CD14-positive monocyte (primary cell): ENCODE data around the gene AKAP6. TPM values are rescaled to one million over a fixed set of nuclear protein-coding genes. Genes with fewer than 3 reads are reported as not detected.

ENCODE experiments used
- DNase-seq, 3 donors: peaks; one replicate each; pipeline ENCODE4 v3.0.0-alpha.2; 2011 to 2022
- H2AFZ ChIP-seq: 2 replicates; pipeline ENCODE4 v1.6.0; 2012; ENCODE audit warnings: mild to moderate bottlenecking, low read depth, low read length, inconsistent platforms; ENCODE audit not compliant: insufficient read depth, poor library complexity, severe bottlenecking
- H3K27ac ChIP-seq, 2 donors: 1 replicate in 1 of 2; 2 replicates in 1 of 2; pipeline ENCODE4 v1.5.1; 2012 to 2013; ENCODE audit warnings: low read length in 2 of 2, control low read depth in 1 of 2, inconsistent platforms in 1 of 2, low read depth in 1 of 2, mild to moderate bottlenecking in 1 of 2
- H3K27me3 ChIP-seq, 2 donors: one replicate each; pipeline versions ENCODE4 v1.6.0 to v1.6.1; 2011 to 2013; ENCODE audit warnings: low read length in 2 of 2; ENCODE audit not compliant: control insufficient read depth in 2 of 2, insufficient read depth in 2 of 2
- H3K36me3 ChIP-seq, 2 donors: replicated peaks in 1 of 2; 1 replicate in 1 of 2; 2 replicates in 1 of 2; pipeline versions ENCODE4 v1.5.1 to v1.6.1; 2012 to 2013; ENCODE audit warnings: low read length in 2 of 2, control low read depth in 1 of 2, inconsistent platforms in 1 of 2, mild to moderate bottlenecking in 1 of 2; ENCODE audit not compliant: insufficient read depth in 2 of 2, control insufficient read depth in 1 of 2
- H3K4me1 ChIP-seq, 2 donors: 1 replicate in 1 of 2; 2 replicates in 1 of 2; pipeline versions ENCODE4 v1.5.1 to v1.6.1; 2012 to 2013; ENCODE audit warnings: low read length in 2 of 2, control low read depth in 1 of 2, inconsistent platforms in 1 of 2, mild to moderate bottlenecking in 1 of 2, moderate library complexity in 1 of 2; ENCODE audit not compliant: insufficient read depth in 2 of 2, control insufficient read depth in 1 of 2
- H3K4me2 ChIP-seq: replicated peaks from 2 replicates; pipeline ENCODE3; 2012; ENCODE audit warnings: low read length, moderate library complexity, mild to moderate bottlenecking; ENCODE audit not compliant: poor library complexity, severe bottlenecking; ENCODE audit errors: extremely low read depth
- H3K4me3 ChIP-seq, 3 experiments: fragments of 200-600 bp in 1 of 3; sonication (generic) in 1 of 3; replicated peaks in 1 of 3; 1 replicate in 2 of 3; 2 replicates in 1 of 3; pipeline ENCODE4 v1.5.1; 2011 to 2013; ENCODE audit warnings: low read length in 3 of 3, mild to moderate bottlenecking in 3 of 3, control low read depth in 2 of 3, low read depth in 2 of 3, inconsistent platforms in 1 of 3, moderate library complexity in 1 of 3
- H3K79me2 ChIP-seq: 2 replicates; pipeline ENCODE4 v1.6.0; 2012; ENCODE audit warnings: mild to moderate bottlenecking, control low read depth, inconsistent platforms, low read length, moderate library complexity; ENCODE audit not compliant: insufficient read depth
- H3K9ac ChIP-seq: 2 replicates; pipeline ENCODE4 v1.6.0; 2017; ENCODE audit warnings: low read length, mild to moderate bottlenecking; ENCODE audit not compliant: insufficient read depth, poor library complexity, severe bottlenecking
- H3K9me3 ChIP-seq, 2 donors: replicated peaks in 1 of 2; 1 replicate in 1 of 2; 2 replicates in 1 of 2; pipeline versions ENCODE4 v1.5.1 to v1.6.1; 2012 to 2013; ENCODE audit warnings: low read length in 2 of 2, control low read depth in 1 of 2; ENCODE audit not compliant: control insufficient read depth in 1 of 2, insufficient read depth in 1 of 2
- H4K20me1 ChIP-seq: 2 replicates; pipeline ENCODE4 v1.6.0; 2012; ENCODE audit warnings: mild to moderate bottlenecking, low read length, control low read depth, moderate library complexity; ENCODE audit not compliant: insufficient read depth
- H3K27ac Mint-ChIP-seq, 7 donors: one replicate each; pipeline ENCODE4 v1.8.0; 2020; ENCODE audit warnings: mild to moderate bottlenecking in 7 of 7, mixed read lengths in 7 of 7, moderate library complexity in 6 of 7, inconsistent platforms in 2 of 7
- H3K27me3 Mint-ChIP-seq, 3 donors: one replicate each; pipeline ENCODE4 v1.8.0; 2021 to 2022; ENCODE audit warnings: low read depth in 3 of 3, mild to moderate bottlenecking in 3 of 3, mixed read lengths in 3 of 3, moderate library complexity in 3 of 3, inconsistent platforms in 1 of 3
- H3K36me3 Mint-ChIP-seq, 2 donors: one replicate each; pipeline ENCODE4 v1.8.0; 2020; ENCODE audit warnings: mixed read lengths in 2 of 2, inconsistent platforms in 1 of 2, mild to moderate bottlenecking in 1 of 2
- H3K4me1 Mint-ChIP-seq: one replicate; pipeline ENCODE4 v1.8.0; 2020; ENCODE audit warnings: mild to moderate bottlenecking, mixed read lengths
- H3K4me3 Mint-ChIP-seq, 2 donors: one replicate each; pipeline ENCODE4 v1.8.0; 2020; ENCODE audit warnings: mild to moderate bottlenecking in 2 of 2, mixed read lengths in 2 of 2, moderate library complexity in 1 of 2
- H3K9me3 Mint-ChIP-seq, 7 donors: one replicate each; pipeline ENCODE4 v1.8.0; 2020 to 2022; ENCODE audit warnings: mixed read lengths in 7 of 7, mild to moderate bottlenecking in 6 of 7, moderate library complexity in 6 of 7, inconsistent platforms in 2 of 7
- WGBS: methylation state at CpG from one replicate; pipeline ENCODE4 v1.1.5; 2013; ENCODE audit warnings: missing lambda C conversion rate; ENCODE audit not compliant: insufficient coverage; 5-methylcytosine and 5-hydroxymethylcytosine counted together
- intact Hi-C, 2 donors: fragments of 100-400 bp; cut with micrococcal nuclease; formaldehyde crosslinking; loops; one replicate each; pipeline versions ENCODE4 v1.15.0 to v1.15.1; 2023
- polyA plus RNA-seq, 3 donors: library from polyadenylated mRNA; depleted of rRNA in 1 of 3; unstranded in 2 of 3; stranded (reverse) in 1 of 3; fragments of 300-500 nt in 2 of 3; fragments of >200 nt in 1 of 3; fragmentation: Illumina TruSeq in 2 of 3; gene quantifications; 1 replicate in 2 of 3; 2 replicates in 1 of 3; pipeline ENCODE4 v1.2.3, GENCODE V29; 2012 to 2021
- TF ChIP-seq, protein P1 (sequence below): fragments of 200-600 bp; IDR thresholded peaks from one replicate; pipeline ENCODE4 v1.8.0; 2022; ENCODE audit warnings: antibody characterized with exemption, mild to moderate bottlenecking

AKAP6 gene
- polyA plus RNA-seq, 3 donors: not detected

DNA sequence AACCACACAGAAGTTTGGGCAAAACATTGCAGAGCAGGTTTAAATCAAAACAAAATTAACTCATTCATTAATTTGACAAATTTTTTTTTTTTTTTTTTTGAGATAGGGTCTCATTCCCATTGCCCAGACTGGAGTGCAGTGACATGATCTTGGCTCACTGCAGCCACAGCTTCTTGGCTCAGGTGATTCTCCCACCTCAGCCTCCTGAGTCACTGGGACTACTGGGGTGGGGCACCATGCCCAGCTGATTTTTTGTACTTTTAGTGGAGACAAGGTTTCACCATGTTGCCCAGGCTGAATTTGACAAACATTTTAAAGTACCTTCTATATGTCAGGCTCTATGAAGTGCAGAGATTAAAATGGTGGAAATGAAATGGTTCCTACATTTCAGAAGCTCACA lies 352.5 kb downstream of the AKAP6 start:
- Histone ChIP-seq H3K9ac (no peak overlapping the region), H2AFZ (no peak overlapping the region), H3K79me2 (no peaks in the 10 kb centered on the region), H3K9me3 (no peaks in the 10 kb centered on the region), H4K20me1 (no peaks in the 10 kb centered on the region), H3K4me2 (no peak overlapping the region), H3K4me3 (no peak overlapping the region), H3K4me1 (peaks cover 9 to 11% of the 10 kb centered on the region in 2 donors), H3K27me3 (no peaks in the 10 kb centered on the region), H3K36me3 (no peaks in the 10 kb centered on the region), H3K27ac (no peak overlapping the region)
- no peaks in the 10 kb centered on the region for H3K36me3 Mint-ChIP-seq
- no peak overlapping the region for H3K4me3 Mint-ChIP-seq
- TF ChIP-seq, protein P1, sequence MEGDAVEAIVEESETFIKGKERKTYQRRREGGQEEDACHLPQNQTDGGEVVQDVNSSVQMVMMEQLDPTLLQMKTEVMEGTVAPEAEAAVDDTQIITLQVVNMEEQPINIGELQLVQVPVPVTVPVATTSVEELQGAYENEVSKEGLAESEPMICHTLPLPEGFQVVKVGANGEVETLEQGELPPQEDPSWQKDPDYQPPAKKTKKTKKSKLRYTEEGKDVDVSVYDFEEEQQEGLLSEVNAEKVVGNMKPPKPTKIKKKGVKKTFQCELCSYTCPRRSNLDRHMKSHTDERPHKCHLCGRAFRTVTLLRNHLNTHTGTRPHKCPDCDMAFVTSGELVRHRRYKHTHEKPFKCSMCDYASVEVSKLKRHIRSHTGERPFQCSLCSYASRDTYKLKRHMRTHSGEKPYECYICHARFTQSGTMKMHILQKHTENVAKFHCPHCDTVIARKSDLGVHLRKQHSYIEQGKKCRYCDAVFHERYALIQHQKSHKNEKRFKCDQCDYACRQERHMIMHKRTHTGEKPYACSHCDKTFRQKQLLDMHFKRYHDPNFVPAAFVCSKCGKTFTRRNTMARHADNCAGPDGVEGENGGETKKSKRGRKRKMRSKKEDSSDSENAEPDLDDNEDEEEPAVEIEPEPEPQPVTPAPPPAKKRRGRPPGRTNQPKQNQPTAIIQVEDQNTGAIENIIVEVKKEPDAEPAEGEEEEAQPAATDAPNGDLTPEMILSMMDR: no peak
- peaks cover 12% of the 10 kb centered on the region for H3K4me1 Mint-ChIP-seq
- no peak overlapping the region for H3K27ac Mint-ChIP-seq
- peaks cover 2 to 12% (median 3%) of the 10 kb centered on the region in 3 donors for H3K27me3 Mint-ChIP-seq
- intact Hi-C loops: no loop called here
- H3K9me3 Mint-ChIP-seq: peaks cover 0 to 1% (median 0%) of the 10 kb centered on the region in 7 donors
- DNase-seq: no peak

DNA sequence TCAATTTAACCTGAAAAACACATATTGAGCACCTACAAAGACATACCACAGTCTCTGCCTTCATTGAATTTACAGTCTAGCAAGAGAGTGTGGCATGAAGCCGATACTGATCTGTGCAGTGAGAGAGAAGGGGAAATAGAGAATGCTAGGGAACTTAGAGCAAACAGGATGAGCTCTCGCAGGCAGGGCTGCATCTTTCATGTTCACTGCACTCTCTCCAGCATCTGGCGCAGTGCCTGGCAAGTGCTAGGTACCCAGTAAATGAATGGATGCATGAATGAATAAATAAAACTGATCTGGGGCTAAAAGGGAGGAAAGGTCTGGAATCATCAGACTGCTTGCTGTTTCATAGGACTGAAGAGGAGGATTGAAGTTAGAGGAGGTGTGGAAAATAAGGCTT lies 353.1 kb downstream of the AKAP6 start:
- H3K4me3 Mint-ChIP-seq: no peak overlapping the region
- no peak overlapping the region for H2AFZ ChIP-seq
- no peaks in the 10 kb centered on the region for H3K27me3 ChIP-seq
- intact Hi-C loops: no loop called here
- DNase-seq: no peak
- H3K79me2 ChIP-seq: no peaks in the 10 kb centered on the region
- H3K27ac ChIP-seq: no peak overlapping the region
- no peaks in the 10 kb centered on the region for H3K9me3 ChIP-seq
- no peak overlapping the region for H3K27ac Mint-ChIP-seq
- peaks cover 0 to 10% (median 2%) of the 10 kb centered on the region in 3 donors for H3K27me3 Mint-ChIP-seq
- peaks cover 0 to 1% (median 0%) of the 10 kb centered on the region in 7 donors for H3K9me3 Mint-ChIP-seq
- no peaks in the 10 kb centered on the region for H3K36me3 ChIP-seq
- H3K4me2 ChIP-seq: no peak overlapping the region
- H3K4me3 ChIP-seq: no peak overlapping the region
- H3K9ac ChIP-seq: no peak overlapping the region
- no peaks in the 10 kb centered on the region for H3K36me3 Mint-ChIP-seq
- no peaks in the 10 kb centered on the region for H4K20me1 ChIP-seq
- TF ChIP-seq, protein P1: no peak
- H3K4me1 ChIP-seq: peaks cover 9 to 11% of the 10 kb centered on the region in 2 donors
- WGBS: 40% methylated on average over 1 of the region's 3 CpGs
- peaks cover 12% of the 10 kb centered on the region for H3K4me1 Mint-ChIP-seq
